ENCODE data around the gene EBF4.

The EBF4 gene

DNA sequence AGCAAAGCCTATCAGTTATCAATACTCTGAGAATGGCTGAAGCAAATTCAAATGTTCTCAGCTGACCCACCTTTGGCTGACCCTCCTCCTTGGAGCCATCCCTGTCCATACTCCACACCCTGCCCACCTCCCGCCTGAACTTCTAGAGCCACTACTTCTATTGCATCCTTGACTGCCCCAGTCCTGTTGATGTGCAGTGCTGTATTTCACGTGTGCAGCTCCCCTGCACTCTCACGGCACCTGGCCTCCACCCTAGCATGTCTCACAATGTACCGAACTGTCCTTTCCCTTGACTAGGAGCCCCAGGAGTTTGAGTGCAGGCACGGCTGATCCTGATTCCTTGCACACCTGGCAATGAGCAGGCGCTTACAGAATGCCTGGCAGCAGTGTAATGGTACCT, 100.9 kb downstream of the EBF4 start:
- DNase-seq (ENCODE audit: extremely low read depth in 1 of 2, low read depth in 1 of 2), result no peak

DNA sequence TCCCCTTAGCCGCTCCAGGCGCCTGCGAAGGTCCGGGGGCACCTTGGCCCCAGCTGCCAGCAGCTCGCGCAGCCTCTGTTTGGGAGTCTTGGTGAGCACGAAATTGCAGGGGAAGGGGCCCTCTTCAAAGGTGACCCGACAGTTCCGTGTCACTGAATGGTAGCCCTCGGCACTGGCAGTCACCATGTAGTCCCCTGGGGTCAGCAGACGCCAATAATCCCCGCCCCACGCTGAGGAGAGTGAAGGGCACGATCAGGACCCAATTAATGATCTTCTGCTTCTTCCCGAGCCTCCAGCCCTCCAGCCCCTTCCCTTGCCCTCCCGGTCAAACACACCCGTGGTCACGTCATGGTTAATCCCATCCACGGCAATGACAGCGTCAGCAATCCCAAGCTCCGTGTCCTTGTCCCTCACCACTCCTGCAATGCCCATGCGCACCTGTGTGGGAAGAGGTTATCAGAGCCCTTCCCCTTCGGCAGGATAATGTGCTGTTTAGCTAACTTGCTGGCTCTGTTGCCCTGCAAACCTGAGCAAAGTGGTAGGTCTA, 101.7 kb downstream of the EBF4 start:
- DNase-seq (ENCODE audit: extremely low read depth in 1 of 2, low read depth in 1 of 2), result no peak

DNA sequence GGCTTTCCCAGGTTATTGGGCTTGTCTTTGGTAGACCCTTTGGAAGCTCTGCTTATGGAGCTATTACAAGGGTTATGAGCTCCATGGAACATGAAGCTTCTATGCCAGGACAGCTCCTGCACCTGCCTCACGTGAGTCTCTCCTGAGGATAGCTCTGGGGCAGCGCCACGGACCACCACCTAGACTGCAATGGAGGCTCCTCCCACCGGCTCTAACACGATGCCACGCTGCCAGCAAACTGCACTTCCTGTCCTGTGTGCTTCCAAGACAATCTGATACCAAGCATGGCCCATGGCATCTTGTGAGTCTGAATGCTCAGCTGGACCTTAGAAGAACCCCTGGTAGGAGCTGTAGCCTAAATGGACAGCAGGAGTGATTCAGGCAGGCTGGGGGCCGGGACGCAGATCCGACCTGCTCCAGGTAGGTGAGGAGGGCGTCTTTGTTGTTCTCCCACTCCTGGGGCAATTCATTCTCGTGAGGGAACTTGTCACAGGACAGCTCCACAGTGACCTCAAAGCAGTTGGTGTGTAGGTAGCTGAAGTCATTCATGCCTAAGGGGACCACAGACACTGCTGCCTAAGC, 102.4 kb downstream of the EBF4 start:
- DNase-seq (ENCODE audit: extremely low read depth in 1 of 2, low read depth in 1 of 2), result no peak

DNA sequence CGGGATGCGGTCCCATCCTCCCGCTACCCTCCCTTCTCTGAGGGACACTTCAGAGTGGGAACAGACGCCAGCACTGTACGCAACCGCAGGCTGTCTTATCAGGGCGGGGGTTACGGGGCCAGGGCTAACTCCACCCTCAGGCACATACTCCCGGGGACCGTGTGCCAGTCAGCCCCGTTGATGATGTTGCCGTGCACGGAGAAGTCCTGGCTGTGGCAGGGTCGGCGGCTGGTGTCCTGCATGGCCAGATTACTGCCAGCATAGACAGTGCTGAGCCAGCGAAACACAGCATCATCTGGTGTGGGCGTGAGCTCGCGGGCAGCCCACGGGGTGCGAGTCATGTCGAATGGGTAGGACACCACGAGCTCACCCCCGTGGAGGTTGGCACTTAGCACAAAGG, 102.9 kb downstream of the EBF4 start:
- DNase-seq (ENCODE audit: extremely low read depth in 1 of 2, low read depth in 1 of 2), result no peak

DNA sequence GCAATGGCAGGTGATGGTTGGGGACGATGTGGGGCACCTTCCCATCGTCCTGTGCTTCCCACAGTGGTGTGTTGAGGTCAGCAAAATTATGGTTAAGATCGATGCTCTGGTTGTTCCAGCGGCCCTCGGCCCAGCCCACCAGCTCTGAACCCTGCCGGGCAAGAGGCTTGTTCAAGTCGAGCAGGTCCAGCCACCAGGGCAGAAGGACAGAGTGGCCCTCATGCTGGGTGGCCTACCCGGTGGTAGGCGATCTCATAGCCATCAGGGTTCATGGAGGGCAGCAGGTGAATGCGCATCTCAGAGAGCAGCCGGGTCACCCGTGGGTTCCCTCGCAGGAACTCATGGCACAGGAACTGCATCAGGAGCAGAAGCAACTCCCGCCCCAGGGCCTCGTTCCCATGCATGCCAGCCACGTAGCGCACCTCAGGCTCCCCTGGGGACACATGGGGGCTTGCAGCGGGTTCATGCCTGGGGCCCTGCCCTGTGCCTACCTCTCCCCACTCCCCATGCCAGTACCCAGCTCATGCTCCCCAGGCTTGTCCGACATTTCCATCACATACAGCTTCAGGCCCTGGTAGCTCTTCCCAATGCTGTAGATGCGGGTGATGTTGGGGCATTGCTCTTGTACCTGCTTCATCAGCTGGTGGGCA, 103.6 kb downstream of the EBF4 start:
- DNase-seq (ENCODE audit: extremely low read depth in 1 of 2, low read depth in 1 of 2), result no peak

DNA sequence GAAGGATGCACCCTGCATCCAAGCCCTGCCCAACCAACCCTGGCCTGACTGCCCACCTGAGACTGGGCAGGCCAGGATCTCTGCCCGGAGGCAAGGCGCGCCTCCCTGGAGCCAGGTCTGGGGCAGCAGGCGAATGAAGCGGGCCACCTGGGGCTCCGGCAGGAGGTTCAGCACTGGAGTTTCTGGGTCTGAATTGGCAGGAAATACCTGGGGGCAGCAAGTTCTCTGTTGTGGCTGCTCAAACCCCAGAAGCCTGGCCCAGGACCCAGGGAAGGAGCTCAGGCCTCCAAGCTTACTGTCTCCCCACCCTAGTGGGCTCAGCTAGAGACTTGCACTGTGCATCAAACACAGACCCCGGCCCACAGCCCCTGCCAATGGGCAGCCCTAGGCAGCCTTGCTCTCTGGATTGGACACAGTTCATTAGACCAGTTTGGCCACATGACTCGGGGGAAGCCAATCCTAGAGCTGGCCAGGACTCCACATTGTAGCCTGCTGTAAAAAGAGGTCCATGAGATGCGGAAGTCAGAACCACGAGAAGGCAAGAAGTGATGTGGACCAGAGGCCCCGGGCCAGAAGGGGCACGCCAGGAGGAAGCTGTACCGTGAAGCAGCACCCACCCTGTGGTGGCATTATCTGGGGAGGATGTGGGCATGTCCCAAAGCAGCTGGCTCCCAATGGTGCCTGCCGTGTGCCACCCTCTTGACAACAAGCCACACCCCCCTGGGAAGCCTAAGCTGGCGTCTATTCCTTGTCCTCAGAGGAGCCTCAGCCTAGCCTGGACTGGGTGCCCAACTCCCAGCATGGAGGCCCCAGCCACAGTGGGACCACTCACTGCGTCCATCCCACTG, 104.8 kb downstream of the EBF4 start:
- DNase-seq (ENCODE audit: extremely low read depth in 1 of 2, low read depth in 1 of 2), result no peak

DNA sequence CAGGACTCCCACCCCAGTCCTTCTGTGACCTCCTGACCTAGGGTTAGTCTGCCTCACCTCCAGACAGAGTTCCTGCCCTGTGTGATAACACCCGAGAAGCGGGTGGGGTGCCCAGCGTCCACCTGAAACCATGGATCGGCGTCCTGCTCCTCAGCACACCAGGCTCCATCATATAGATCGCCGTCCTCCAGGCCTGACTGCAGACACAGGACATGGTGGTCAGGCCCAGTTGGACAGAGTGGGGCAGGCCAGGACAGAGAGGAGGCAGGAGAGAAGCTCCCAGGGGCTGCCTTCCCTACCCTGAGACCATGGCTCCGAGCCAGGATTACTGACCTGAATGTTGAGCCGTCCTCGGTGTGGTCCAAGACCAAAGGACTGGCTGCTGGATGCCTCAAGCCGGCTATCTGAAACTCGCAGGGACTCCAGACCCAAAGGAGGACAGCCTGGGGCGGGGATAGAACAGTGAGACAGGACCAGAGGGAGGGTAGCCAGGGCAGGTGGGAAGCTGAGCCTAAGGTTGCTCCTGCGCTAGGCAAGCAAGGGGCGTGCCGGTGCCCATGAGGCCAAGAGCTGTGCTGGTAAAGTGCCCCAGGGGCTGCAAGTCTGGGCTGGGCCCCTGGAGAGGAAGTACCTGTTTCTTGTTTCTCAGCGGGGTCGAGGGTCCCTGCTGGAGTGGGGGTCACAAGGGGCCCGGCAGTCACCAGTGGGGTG, 105.7 kb downstream of the EBF4 start:
- no peak for DNase-seq (ENCODE audit: extremely low read depth in 1 of 2, low read depth in 1 of 2)

DNA sequence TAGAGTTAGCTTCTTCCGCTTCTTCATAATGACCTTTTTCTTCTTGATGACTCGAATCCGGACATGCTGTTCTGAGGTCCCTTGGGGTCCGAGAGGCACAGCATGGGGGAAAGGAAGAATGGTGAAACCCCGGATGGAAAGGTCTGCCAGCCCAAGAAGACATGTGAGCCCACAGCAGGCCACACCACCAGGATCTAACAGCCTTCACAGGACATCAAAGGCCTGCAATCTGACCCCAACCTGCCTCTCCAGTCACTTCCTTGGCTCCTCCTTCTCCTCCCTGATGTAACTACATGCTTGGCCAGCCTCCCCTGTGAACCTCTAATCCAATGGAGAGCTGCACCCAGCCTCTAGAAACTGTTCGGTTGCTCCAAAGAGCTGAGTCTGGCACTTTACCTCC, 106.2 kb downstream of the EBF4 start:
- DNase-seq (ENCODE audit: extremely low read depth in 1 of 2, low read depth in 1 of 2), result no peak

DNA sequence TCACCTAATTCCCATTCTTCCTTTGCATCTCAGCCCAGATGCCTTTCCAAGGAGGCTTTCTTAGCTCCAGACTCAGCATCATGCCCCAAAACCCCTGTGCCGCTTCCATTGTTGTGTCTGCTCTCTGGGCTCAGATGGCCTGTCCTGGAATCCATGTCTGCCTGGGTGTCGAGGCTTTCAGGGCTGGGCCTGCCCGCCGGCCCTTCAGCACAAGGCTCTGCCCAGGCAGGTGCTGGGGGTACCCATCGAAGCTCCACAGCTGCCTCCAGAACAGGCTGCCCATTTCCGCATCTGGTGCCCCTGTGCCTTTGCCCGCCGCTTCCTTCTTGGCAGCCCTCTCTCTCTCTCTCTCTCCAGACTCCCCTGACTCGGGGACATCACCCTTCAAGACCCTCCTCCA, 106.7 kb downstream of the EBF4 start:
- no peak for DNase-seq (ENCODE audit: extremely low read depth in 1 of 2, low read depth in 1 of 2)

DNA sequence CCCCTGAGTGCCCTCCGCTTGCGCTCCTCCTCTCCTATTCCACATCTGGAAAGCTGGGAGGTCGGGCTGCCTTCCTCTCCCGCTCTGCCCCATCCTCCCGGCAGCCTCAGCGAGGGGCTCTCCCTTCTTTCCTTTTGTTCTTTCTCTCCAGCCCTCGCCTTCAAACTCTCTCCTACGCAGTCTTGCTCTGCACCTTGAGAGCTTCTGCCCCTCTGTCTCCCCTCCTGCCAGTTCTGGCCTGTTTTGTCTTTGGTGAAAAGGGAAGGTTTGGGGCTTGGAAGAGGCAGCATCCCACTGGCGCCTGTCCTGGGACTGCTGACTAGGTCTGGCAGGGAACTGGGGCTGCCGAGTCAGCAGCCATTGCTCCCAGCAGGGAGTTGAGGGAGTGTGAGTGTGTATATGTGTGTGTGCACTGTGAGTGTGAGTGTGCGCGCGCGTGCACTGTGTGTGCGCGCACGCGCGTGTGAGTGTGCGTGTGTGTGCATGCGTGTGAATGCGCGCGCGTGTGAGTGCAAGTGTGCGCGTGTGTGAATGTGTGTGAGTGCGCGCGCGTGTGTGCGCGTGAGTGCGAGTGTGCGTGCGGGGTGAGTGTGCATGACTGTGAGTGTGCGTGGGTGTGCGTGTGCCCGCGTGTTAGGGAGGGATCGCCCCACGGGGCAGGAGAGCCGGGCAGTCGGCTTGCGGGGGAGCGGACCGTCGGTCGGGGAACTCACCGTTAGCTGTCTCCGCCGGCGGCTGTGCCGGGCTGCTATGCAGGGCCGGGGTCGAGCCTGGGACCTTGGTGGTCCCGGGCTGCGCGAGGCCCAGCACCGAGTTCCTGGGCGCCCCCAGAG, 107.3 kb downstream of the EBF4 start:
- DNase-seq (ENCODE audit: extremely low read depth in 1 of 2, low read depth in 1 of 2), result no peak

DNA sequence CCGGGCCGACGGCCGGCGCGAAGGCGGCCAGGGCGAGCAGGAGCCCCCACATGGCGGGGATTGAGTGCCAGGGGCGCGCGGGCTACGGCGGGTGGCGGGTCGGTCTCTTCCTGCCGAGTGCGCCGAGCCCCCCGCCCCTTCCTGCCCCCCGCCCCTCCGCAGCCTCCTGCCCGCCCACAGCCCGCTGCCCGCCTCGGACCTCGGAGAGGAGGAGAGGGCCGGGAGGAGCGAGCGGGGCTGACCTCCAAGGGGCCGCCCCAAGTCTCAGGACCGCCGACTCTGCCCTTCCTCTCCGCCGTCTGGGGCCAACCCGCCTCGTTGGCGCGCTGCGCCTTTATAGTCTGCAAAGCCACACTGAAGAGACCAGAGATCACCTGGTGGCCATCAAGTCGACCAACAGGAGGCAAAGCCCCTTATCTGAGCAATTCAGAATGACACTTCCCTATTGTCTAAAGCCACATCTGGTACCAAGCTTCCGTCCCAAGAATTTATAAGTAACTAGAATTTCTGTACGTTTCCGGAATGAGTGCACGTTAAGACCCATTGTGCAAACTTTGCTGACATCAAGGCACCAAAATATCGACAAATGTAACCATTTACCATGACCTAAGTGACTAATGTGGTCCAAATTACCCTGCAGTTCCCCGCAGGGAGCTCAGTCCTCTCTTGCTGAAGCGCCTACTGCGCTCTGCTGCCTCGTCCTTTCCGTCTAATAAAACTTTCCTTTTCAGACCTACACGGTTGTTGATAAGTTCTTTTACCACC, 108.1 kb downstream of the EBF4 start, which contains the start of gene CPXM1:
TSS of gene CPXM1 (minus strand) at position 107 of the 765 bp plus-strand sequence. CDS start at position 52, 55 bp downstream.
- DNase-seq (ENCODE audit: extremely low read depth in 1 of 2, low read depth in 1 of 2), result no peak

DNA sequence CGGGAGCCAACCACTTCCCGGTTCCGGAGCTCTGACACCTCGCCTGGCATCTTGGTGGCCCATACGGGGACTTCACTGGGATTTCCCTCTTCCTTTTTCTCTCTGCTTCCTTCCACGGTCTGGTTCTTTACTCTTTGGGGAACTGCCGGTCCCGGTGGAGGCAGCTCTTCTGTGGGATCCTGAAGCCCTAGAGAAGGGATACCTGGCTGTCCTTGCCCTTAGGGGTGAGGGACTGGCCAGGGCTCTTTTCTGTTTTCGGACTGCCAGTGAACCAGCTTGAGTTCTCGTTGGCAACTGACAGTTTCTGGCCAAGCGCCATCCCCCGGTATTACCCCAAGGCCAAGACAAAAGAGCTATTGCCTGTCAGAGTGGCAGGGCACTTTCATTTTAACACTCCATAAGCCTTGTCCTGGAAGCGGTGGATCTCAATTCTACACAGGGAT, 108.7 kb downstream of the EBF4 start:
- DNase-seq (ENCODE audit: extremely low read depth in 1 of 2, low read depth in 1 of 2), result no peak

DNA sequence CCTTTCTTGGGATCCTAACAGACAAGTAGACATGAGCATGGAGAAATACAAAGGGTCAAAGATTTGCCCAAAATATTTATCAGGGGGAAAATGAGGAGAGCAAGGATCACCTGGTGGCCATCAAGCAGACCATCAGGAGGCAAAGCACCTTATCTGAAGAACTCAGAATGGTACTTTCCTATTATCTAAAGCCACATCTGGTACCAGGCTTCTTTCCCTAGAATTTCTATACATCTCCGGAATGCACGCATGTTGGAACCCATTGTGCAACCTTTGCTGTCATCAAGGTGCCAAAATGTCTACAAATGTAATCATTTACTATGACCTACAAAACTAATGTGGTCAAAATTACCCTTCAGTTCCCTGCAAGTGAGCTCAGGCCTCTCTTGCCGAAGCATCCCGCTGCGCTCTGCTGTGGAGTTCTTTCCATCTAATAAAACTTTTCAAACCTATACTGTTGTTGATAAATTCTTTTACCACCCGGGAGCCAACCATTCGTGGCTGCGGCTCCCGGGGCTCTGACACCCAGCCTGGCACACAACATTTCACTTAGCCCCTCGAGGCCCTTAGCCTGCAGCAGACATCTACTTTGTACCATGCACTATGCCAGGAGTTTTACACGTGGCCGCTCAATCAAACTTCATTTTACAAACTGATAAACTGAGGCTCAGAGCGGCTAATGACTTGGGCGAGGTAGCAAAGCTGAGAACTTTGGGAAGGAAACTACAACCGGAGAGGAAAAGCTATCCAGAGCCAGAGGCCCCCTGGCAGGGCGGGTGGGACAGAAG, 111.7 kb downstream of the EBF4 start:
- no peak for DNase-seq (ENCODE audit: extremely low read depth in 1 of 2, low read depth in 1 of 2)

DNA sequence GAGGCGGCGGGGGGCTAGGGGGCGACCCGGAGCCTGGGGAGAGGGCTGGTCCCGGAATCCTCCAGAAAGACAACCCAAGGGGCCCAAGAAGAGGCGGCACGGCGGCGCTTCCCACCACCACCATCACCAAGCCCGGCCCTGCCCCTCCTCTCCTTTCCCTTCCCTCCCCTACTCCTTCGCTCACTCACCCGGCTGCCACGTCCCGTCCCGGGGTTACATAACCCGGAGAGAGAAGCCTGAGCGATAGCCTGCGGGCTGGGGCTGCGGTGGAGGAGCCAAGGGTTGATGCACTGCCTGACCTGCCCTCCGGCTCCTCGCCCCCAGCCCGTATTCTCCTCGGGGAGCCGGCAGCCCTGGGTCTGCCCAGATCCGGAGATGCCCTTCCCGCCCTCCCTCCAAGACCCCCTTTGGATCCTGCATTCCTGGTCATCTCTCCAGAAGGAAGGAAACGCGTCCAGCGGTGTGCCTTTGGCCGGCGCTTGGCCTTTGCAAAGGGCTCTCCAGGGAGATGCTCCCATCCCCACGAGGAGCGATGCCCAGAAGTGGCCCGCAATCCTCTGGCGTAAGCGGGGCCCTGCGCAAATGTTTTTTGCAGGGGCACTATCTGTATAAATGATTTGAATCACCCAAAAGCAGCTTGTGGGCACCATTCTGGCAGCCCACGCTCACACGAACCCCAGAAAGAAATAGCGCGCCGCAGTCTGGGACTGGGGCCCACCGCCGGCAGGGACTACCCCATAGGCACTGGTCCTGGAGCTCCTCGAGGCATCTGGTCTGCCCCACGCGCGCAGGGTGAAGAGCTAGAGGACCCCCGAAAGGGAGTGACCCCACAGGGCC, 112.5 kb downstream of the EBF4 start:
- no peak for DNase-seq (ENCODE audit: extremely low read depth in 1 of 2, low read depth in 1 of 2)

DNA sequence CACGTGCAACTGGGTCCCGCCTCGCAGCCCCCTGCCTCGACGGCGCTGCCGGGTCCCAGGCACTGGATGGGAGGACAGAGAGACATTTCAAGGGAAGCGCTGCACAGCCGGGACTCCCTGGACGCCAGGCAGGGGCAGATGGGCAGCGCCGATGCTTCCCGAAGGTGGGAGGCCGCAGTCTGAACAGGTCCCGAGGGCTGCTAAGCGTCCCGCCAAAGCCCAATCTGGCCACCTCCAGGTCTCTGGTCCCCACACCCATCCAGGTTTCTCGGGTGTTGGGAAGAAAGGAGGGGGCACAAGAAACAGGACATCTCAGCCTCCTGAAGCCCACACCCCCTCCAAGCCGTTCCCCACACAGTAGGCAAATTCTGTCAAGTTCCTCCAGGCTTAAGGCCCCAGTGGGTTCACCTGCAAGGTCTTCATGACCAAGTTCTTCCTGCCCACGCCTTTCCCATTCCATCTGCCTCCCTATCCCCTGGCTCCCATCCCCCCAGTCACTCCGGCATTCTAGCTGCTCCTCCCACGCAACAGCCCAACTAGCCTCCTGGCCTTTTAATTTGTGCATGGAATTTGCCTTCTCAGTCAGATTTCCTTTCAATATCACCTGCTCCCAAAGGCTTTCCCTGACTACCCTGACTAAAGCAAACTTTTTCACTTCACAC, 113.2 kb downstream of the EBF4 start:
- DNase-seq (ENCODE audit: extremely low read depth in 1 of 2, low read depth in 1 of 2), result no peak

DNA sequence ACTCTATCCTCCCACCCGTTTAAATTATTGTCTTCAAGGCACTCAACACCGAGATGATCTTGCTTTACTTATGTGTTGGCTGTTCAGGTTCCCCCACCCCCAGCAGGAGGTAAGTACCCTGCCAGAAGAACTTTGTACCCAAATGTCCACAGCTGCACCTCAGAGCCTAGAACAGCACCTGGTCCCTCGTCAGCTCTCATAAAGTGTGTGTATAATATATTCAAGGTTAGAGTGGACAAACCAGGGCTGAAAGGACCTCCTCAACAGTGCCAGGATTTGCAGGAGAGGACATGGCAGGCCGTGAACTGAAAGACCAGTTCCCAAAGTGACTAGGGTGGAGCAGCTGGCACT, 113.7 kb downstream of the EBF4 start:
- DNase-seq (ENCODE audit: extremely low read depth in 1 of 2, low read depth in 1 of 2), result no peak

DNA sequence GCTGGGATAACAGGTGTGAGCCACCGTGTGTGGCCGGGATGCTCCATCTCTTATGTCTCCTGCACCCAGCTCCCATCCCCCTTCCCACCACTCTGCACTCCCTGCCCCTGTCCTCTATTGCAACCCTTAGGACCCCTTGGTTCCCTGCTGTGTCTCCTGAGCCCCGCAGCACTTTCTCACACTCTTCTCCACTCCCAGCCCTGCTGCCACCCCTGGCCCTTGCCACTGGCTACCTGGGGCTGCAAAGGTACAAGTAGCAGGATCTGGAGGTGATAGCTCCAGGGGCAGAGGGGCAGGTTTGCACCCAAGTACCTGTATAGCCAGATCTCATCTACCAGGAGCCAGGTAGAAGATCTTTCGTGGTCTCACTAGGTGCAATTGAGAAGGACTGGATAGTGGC, 114.4 kb downstream of the EBF4 start:
- DNase-seq (ENCODE audit: extremely low read depth in 1 of 2, low read depth in 1 of 2), result no peak

Data from activated CD8-positive, alpha-beta memory T cell treated with anti-CD3 and anti-CD28 coated beads for 1 hour (primary cell).